Neural cell (in vitro differentiated cells): Measurements from ENCODE around the gene ZNF362. TPM values are rescaled to one million over a fixed set of nuclear protein-coding genes. Genes with fewer than 3 reads are reported as not detected.

ENCODE experiments used
- H2AFZ ChIP-seq: fragments of 200-600, 300-800 bp; sonication (generic), shearing (Covaris generic); 2 replicates; pipeline ENCODE4 v1.6.0; 2014; ENCODE audit warnings: low read depth, mild to moderate bottlenecking, antibody characterized with exemption, low read length, moderate library complexity
- H3F3A ChIP-seq: fragments of 200-600 bp; shearing (Covaris generic); 2 replicates; pipeline ENCODE4 v1.6.1; 2016; ENCODE audit warnings: mild to moderate bottlenecking, moderate library complexity, mixed read lengths, antibody characterized with exemption, low read length; ENCODE audit not compliant: insufficient read depth, poor library complexity, severe bottlenecking
- H3K27ac ChIP-seq: fragments of 200-600, 300-800 bp; sonication (generic), shearing (Covaris generic); 2 replicates; pipeline ENCODE4 v1.5.1; 2014; ENCODE audit warnings: mild to moderate bottlenecking, low read length, moderate library complexity
- H3K27me3 ChIP-seq: fragments of 300-800, 200-600 bp; sonication (generic), shearing (Covaris generic); 2 replicates; pipeline ENCODE4 v1.6.0; 2014; ENCODE audit warnings: mild to moderate bottlenecking, low read depth, low read length, moderate library complexity; ENCODE audit not compliant: insufficient read depth
- H3K36me3 ChIP-seq: fragments of 300-800, 200-600 bp; sonication (generic), shearing (Covaris generic); 2 replicates; pipeline ENCODE4 v1.5.1; 2014; ENCODE audit warnings: mild to moderate bottlenecking, antibody characterized with exemption, low read length, moderate library complexity; ENCODE audit not compliant: insufficient read depth
- H3K4me2 ChIP-seq: fragments of 300-800, 200-600 bp; sonication (generic), shearing (Covaris generic); 2 replicates; pipeline ENCODE4 v1.6.0; 2014; ENCODE audit warnings: mild to moderate bottlenecking, low read length
- H3K4me3 ChIP-seq: fragments of 300-800, 200-600 bp; sonication (generic), shearing (Covaris generic); 2 replicates; pipeline ENCODE4 v1.5.1; 2014; ENCODE audit warnings: mild to moderate bottlenecking, low read length, moderate library complexity
- H3K79me2 ChIP-seq: fragments of 200-600 bp; shearing (Covaris generic); replicated peaks from 2 replicates; pipeline ENCODE4 v1.6.0; 2014; ENCODE audit warnings: mild to moderate bottlenecking, low read length, moderate library complexity; ENCODE audit not compliant: insufficient read depth
- H3K9ac ChIP-seq: fragments of 300-800, 200-600 bp; sonication (generic), shearing (Covaris generic); 2 replicates; pipeline ENCODE4 v1.6.1; 2016; ENCODE audit warnings: mild to moderate bottlenecking, low read length, mixed read lengths
- H3K9me2 ChIP-seq: fragments of 200-600 bp; shearing (Covaris generic); 2 replicates; pipeline ENCODE4 v1.6.1; 2016; ENCODE audit warnings: mild to moderate bottlenecking, low read length, mixed read lengths; ENCODE audit not compliant: insufficient read depth
- H3K9me3 ChIP-seq: fragments of 200-600, 300-800 bp; sonication (generic), shearing (Covaris generic); 2 replicates; pipeline ENCODE4 v1.6.1; 2016; ENCODE audit warnings: mild to moderate bottlenecking, mixed run types, low read length, moderate library complexity, mixed read lengths
- H4K20me1 ChIP-seq: fragments of 200-600 bp; shearing (Covaris generic); 2 replicates; pipeline ENCODE4 v1.6.1; 2016; ENCODE audit warnings: mild to moderate bottlenecking, mixed run types; ENCODE audit not compliant: insufficient read depth
- EP300 ChIP-seq: fragments of 450-650 bp; conservative IDR thresholded peaks from 2 replicates; pipeline ENCODE4 v1.6.1; 2014; ENCODE audit warnings: antibody characterized with exemption, mild to moderate bottlenecking, moderate library complexity; ENCODE audit not compliant: poor library complexity, severe bottlenecking
- EZH2 ChIP-seq: fragments of 200-600, 300-800 bp; shearing (Covaris generic), sonication (generic); IDR thresholded peaks from 2 replicates; pipeline ENCODE4 v1.6.1; 2014; ENCODE audit warnings: antibody characterized with exemption, low read length, borderline replicate concordance, mild to moderate bottlenecking; ENCODE audit not compliant: insufficient read depth, poor library complexity, severe bottlenecking
- MXI1 ChIP-seq: fragments of 450-650 bp; conservative IDR thresholded peaks from 2 replicates; pipeline ENCODE4 v1.6.1; 2014; ENCODE audit warnings: antibody characterized with exemption, mild to moderate bottlenecking; ENCODE audit not compliant: poor library complexity, severe bottlenecking
- POLR2AphosphoS5 ChIP-seq: IDR thresholded peaks from 2 replicates; pipeline ENCODE4 v1.6.1; 2012
- RAD21 ChIP-seq: fragments of 450-650 bp; conservative IDR thresholded peaks from 2 replicates; pipeline ENCODE4 v1.6.1; 2014; ENCODE audit warnings: antibody characterized with exemption, mild to moderate bottlenecking, moderate library complexity
- REST ChIP-seq: IDR thresholded peaks from 2 replicates; pipeline ENCODE4 v1.6.1; 2012; ENCODE audit warnings: borderline replicate concordance
- SMC3 ChIP-seq: fragments of 450-650 bp; conservative IDR thresholded peaks from 2 replicates; pipeline ENCODE4 v1.6.1; 2014; ENCODE audit warnings: antibody characterized with exemption, mild to moderate bottlenecking, moderate library complexity; ENCODE audit not compliant: poor library complexity
- TAF1 ChIP-seq: IDR thresholded peaks from 2 replicates; pipeline ENCODE4 v1.6.1; 2012; ENCODE audit warnings: low read depth
- polyA plus RNA-seq: library from polyadenylated mRNA; depleted of rRNA; stranded (reverse); fragments of >200 nt; gene quantifications from 2 replicates; pipeline ENCODE4 v1.2.3, GENCODE V29; 2014
- TF ChIP-seq, protein P1 (sequence below): fragments of 450-650 bp; IDR thresholded peaks from 2 replicates; pipeline ENCODE4 v1.5.1; 2014; ENCODE audit warnings: antibody characterized with exemption, mild to moderate bottlenecking, moderate library complexity; ENCODE audit not compliant: poor library complexity, severe bottlenecking

Gene ZNF362
- polyA plus RNA-seq, 1 donor from 2014 or later, result 17.6 TPM

DNA sequence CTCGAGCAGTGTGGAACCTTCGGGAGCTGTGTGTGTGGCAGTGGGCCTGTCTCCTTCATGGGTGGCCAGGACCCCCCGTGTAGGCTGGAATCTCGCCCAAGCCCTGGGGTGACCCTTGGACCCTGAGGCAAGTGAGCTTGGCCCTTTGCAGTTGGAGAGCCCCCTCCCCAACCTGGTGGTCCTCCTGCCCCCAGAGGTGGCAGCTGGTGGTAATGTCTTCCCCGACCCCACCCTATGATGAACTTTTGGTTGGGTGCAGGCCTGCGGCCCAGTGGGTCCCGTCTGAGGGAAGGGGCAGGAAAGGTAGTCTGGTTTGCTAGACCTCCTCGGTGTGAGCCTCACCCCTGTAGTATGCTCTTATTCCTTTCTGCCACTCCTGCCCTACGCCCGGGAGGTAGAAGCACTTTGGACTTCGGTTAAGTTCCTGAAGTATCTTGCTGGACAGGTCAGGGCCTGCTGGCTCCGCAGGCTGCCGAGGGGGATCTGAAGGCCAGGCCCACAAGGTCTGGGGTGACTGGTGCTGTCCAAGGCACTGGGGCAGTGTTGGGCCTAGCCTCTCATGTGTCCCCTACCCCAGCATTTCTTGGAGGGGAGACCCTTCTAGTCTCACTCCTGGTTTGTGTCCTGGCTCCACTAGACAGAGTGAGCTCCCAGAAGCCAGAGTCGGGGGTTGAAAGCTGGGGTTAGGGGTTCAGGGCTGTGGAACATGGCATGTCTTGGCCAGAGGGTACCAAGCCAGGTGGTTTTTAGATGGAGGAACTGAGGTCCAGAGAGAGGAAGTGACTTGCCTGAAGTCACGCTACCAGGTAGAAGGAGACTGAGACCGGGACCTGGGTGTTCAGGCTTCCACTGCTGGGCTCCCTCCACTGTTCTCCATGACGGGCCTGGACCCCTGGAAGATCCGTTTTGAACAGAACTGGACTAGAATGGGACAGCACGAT, 1.8 kb downstream of the ZNF362 start:
- H3K9me2 ChIP-seq, result no peaks in the 10 kb centered on the region
- peak overlapping the region; percentile 93 for H3K27ac ChIP-seq
- H3K27me3 ChIP-seq, result no peaks in the 10 kb centered on the region
- peaks cover 58% of the 10 kb centered on the region for H3K79me2 ChIP-seq
- H2AFZ ChIP-seq, result no peak overlapping the region
- TF ChIP-seq SMC3 (no peak), REST (no peak), EZH2 (no peak), POLR2AphosphoS5 (no peak), MXI1 (no peak), EP300 (no peak), RAD21 (no peak)
- TF ChIP-seq, protein P1, sequence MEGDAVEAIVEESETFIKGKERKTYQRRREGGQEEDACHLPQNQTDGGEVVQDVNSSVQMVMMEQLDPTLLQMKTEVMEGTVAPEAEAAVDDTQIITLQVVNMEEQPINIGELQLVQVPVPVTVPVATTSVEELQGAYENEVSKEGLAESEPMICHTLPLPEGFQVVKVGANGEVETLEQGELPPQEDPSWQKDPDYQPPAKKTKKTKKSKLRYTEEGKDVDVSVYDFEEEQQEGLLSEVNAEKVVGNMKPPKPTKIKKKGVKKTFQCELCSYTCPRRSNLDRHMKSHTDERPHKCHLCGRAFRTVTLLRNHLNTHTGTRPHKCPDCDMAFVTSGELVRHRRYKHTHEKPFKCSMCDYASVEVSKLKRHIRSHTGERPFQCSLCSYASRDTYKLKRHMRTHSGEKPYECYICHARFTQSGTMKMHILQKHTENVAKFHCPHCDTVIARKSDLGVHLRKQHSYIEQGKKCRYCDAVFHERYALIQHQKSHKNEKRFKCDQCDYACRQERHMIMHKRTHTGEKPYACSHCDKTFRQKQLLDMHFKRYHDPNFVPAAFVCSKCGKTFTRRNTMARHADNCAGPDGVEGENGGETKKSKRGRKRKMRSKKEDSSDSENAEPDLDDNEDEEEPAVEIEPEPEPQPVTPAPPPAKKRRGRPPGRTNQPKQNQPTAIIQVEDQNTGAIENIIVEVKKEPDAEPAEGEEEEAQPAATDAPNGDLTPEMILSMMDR, result no peak
- peak overlapping the region; percentile 84 for H3K4me3 ChIP-seq
- peaks cover 5% of the 10 kb centered on the region for H4K20me1 ChIP-seq
- H3K36me3 ChIP-seq, result peaks cover 4% of the 10 kb centered on the region
- H3K9me3 ChIP-seq, result no peaks in the 10 kb centered on the region
- H3K4me2 ChIP-seq, result peak overlapping the region; percentile 92
- H3K9ac ChIP-seq, result peak overlapping the region; percentile 92
- H3F3A ChIP-seq, result no peaks in the 10 kb centered on the region

- Histone ChIP-seq H4K20me1 (peaks cover 5% of the 10 kb centered on the region), H3K4me3 (peak overlapping the region; percentile 84), H2AFZ (no peak overlapping the region), H3K4me2 (no peak overlapping the region), H3K9me3 (no peaks in the 10 kb centered on the region), H3K27me3 (no peaks in the 10 kb centered on the region), H3K36me3 (peaks cover 4% of the 10 kb centered on the region), H3K9me2 (no peaks in the 10 kb centered on the region), H3K9ac (no peak overlapping the region), H3F3A (no peaks in the 10 kb centered on the region), H3K27ac (no peak overlapping the region), H3K79me2 (peaks cover 61% of the 10 kb centered on the region)
- TF ChIP-seq SMC3, result no peak
- TF ChIP-seq TAF1, result no peak
- no peak for TF ChIP-seq REST
- no peak for TF ChIP-seq EZH2
- TF ChIP-seq, protein P1, result no peak
- TF ChIP-seq EP300, result no peak
- TF ChIP-seq POLR2AphosphoS5, result no peak
- no peak for TF ChIP-seq RAD21
- TF ChIP-seq MXI1, result no peak
Observed at GRCh38 chr1:33258788-33259274, 2.5 kb downstream of the ZNF362 start.
